GM23248 (cell line): ENCODE results near the gene BHLHE40.

Experiments used
- EZH2 ChIP-seq: fragments of 200-600 bp; sonication (generic); IDR thresholded peaks from 2 replicates; pipeline ENCODE4 v1.6.1; 2018; ENCODE audit warnings: antibody characterized with exemption, mild to moderate bottlenecking; ENCODE audit not compliant: insufficient read depth, poor library complexity, severe bottlenecking
- EZH2phosphoT487 ChIP-seq: fragments of 200-600 bp; sonication (generic); IDR thresholded peaks from 2 replicates; pipeline ENCODE4 v1.6.1; 2018; ENCODE audit warnings: antibody characterized with exemption, moderate library complexity, mild to moderate bottlenecking, low read depth; ENCODE audit not compliant: insufficient read depth

DNA sequence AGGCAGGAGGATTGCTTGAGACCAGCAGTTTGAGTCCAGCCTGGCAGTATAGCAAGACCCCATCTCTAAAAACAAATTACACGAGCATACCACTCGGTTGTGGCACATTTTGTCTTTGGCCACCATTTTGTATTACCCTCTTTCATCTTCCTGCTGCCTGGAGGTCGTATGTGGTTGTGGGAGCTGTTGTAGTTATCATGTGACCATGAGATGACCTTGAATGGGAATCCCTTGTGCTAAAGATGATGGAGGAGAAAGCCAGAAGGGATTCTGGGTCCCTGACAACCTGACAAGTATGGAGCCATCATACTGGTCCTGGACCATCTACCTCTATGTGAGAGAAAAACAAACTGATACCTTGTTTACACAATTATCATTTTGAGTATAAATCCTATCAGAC is 45.2 kb upstream of the BHLHE40 start:
- no peak for TF ChIP-seq EZH2
- no peak for TF ChIP-seq EZH2phosphoT487
